Gastrocnemius medialis (tissue), 4 donors: Measurements from ENCODE around the gene SPATA25.

Experiments
- CTCF ChIP-seq, 5 experiments: fragments of 450-650 bp in 3 of 5; fragments of 200-600 bp in 2 of 5; sonication (generic) in 2 of 5; IDR thresholded peaks in 4 of 5; conservative IDR thresholded peaks in 1 of 5; 1 replicate in 4 of 5; 2 replicates in 1 of 5; pipeline ENCODE4 v1.5.1; 2016 to 2019; ENCODE audit warnings: antibody characterized with exemption in 5 of 5, mild to moderate bottlenecking in 3 of 5, moderate library complexity in 3 of 5
- POLR2A ChIP-seq, 2 donors: fragments of 450-650 bp; IDR thresholded peaks; one replicate each; pipeline ENCODE4 v1.6.1; 2017; ENCODE audit warnings: antibody characterized with exemption in 2 of 2, mild to moderate bottlenecking in 2 of 2, moderate library complexity in 2 of 2

DNA sequence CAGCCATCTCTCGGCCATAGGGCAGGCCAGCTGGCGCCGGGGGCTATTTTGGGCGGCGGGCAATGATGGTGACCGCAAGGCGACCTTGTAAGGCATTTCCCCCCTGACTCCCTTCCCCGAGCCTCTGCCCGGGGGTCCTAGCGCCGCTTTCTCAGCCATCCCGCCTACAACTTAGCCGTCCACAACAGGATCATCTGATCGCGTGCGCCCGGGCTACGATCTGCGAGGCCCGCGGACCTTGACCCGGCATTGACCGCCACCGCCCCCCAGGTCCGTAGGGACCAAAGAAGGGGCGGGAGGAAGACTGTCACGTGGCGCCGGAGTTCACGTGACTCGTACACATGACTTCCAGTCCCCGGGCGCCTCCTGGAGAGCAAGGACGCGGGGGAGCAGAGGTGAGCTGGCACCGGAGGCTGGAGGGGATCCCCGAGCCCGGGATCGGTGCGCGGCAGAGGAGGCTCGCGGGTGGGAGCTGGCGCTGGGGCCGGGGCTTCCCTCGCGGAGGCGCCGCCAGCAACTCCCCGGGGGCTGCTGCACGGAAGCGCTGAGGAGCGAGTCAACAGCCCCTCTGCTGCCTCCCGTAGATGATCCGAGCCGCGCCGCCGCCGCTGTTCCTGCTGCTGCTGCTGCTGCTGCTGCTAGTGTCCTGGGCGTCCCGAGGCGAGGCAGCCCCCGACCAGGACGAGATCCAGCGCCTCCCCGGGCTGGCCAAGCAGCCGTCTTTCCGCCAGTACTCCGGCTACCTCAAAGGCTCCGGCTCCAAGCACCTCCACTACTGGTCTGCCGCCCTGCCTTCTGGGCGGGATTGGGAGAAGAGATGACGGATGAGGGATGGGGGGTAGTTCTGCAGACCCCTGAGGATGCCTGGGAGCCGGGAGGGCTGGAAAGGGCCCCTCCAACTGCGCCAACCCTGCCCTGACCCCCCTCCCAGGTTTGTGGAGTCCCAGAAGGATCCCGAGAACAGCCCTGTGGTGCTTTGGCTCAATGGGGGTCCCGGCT is 3.9 kb upstream of the SPATA25 start, which contains the start of the genes CTSA and NEURL2:
- TF ChIP-seq CTCF (IDR thresholded peaks at IDR 0.05 in 4 of 5, conservative IDR thresholded peaks at IDR 0.05 in 1 of 5) (peak in 3 of 5 experiments; percentile 16 to 27 (median 17)), POLR2A (IDR thresholded peaks at IDR 0.05) (peak; percentile 48 to 59)
